ENCODE data around the gene CASKIN1. TPM values are rescaled to one million over a fixed set of nuclear protein-coding genes. Genes with fewer than 3 reads are reported as not detected.

The CASKIN1 gene
- total RNA-seq, 5 donors from 2014 or later (not counting 1 experiment from before 2014, with no cell fraction given): 0.06 to 0.47 TPM; not detected in 3

GRCh38 chr16:2180461-2180860 lies 15.9 kb downstream of the CASKIN1 start:
- Histone ChIP-seq H3K4me1 (ENCODE audit: control insufficient read depth in 1 of 2, extremely low read depth in 1 of 2, insufficient read depth in 2 of 2, low read length in 2 of 2) (peaks cover 0 to 6% of the 10 kb centered on the region in 2 experiments), H3K9me3 (no peaks in the 10 kb centered on the region), H3K36me3 (ENCODE audit: control insufficient read depth in 2 of 2, extremely low read depth in 1 of 2, insufficient read depth in 1 of 2, low read length in 1 of 2) (peaks cover 7 to 8% of the 10 kb centered on the region in 2 donors), H3K27me3 (replicated peaks in 1 of 2; ENCODE audit: control insufficient read depth in 2 of 2, extremely low read depth in 1 of 2, insufficient read depth in 2 of 2, low read length in 1 of 2) (no peaks in the 10 kb centered on the region), H3K4me3 (ENCODE audit: control insufficient read depth in 1 of 2, extremely low read depth in 1 of 2, low read length in 1 of 2) (no peak overlapping the region), H3K27ac (ENCODE audit: low read length) (no peak overlapping the region)
- Mint-ChIP-seq H3K4me3 (no peak overlapping the region), H3K27ac (no peak overlapping the region), H3K9me3 (no peaks in the 10 kb centered on the region), H3K4me1 (peaks cover 0 to 1% (median 0%) of the 10 kb centered on the region in 3 donors), H3K27me3 (no peaks in the 10 kb centered on the region), H3K36me3 (peaks cover 6% of the 10 kb centered on the region)
- 95% methylated on average over 43 of the region's 43 CpGs for WGBS (ENCODE audit: insufficient coverage)
- ChIA-PET CTCF (no interaction called here), POLR2A (no interaction called here)
- no peak for ATAC-seq (replicated peaks in 1 of 4)
- DNase-seq: no peak

DNA sequence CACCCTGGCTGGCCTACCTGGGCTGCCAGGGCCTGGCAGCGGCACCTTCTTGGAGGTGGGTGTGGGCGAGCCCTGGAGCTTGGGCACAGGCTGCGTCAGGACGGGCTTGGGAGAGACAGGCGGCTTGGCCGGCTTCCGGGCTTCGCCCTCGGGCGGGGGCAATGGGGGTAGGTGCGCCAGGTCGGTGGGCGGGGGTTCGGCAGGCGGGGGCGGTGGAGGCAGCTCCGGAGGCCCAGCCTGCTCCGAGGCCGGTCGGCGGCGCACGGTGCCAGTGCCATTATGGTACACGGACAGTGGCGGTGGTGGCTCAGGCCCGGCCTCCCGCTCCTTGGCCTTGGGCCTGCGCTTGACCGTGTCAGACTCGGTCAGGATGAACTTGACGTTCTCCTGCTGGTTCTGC lies 16.8 kb downstream of the CASKIN1 start:
- H3K4me3 Mint-ChIP-seq: no peak overlapping the region
- 98% methylated on average over 27 of the region's 31 CpGs for WGBS (ENCODE audit: insufficient coverage)
- CTCF ChIA-PET: no interaction called here
- H3K4me1 ChIP-seq (ENCODE audit: control insufficient read depth in 1 of 2, extremely low read depth in 1 of 2, insufficient read depth in 2 of 2, low read length in 2 of 2): peaks cover 0 to 6% of the 10 kb centered on the region in 2 experiments
- no peak overlapping the region for H3K27ac ChIP-seq (ENCODE audit: low read length)
- H3K9me3 ChIP-seq: no peaks in the 10 kb centered on the region
- H3K27ac Mint-ChIP-seq: no peak overlapping the region
- POLR2A ChIA-PET: no interaction called here
- H3K27me3 Mint-ChIP-seq: no peaks in the 10 kb centered on the region
- no peak for DNase-seq
- no peaks in the 10 kb centered on the region for H3K27me3 ChIP-seq (replicated peaks in 1 of 2; ENCODE audit: control insufficient read depth in 2 of 2, extremely low read depth in 1 of 2, insufficient read depth in 2 of 2, low read length in 1 of 2)
- peaks cover 6% of the 10 kb centered on the region for H3K36me3 Mint-ChIP-seq
- H3K36me3 ChIP-seq (ENCODE audit: control insufficient read depth in 2 of 2, extremely low read depth in 1 of 2, insufficient read depth in 1 of 2, low read length in 1 of 2): peaks cover 11 to 15% of the 10 kb centered on the region in 2 donors
- ATAC-seq (replicated peaks in 1 of 4): no peak
- no peaks in the 10 kb centered on the region for H3K9me3 Mint-ChIP-seq
- H3K4me1 Mint-ChIP-seq: peaks cover 0 to 1% (median 0%) of the 10 kb centered on the region in 3 donors
- no peak overlapping the region for H3K4me3 ChIP-seq (ENCODE audit: control insufficient read depth in 1 of 2, extremely low read depth in 1 of 2, low read length in 1 of 2)

- Histone ChIP-seq H3K4me3 (ENCODE audit: control insufficient read depth in 1 of 2, extremely low read depth in 1 of 2, low read length in 1 of 2) (no peak overlapping the region), H3K36me3 (ENCODE audit: control insufficient read depth in 2 of 2, extremely low read depth in 1 of 2, insufficient read depth in 1 of 2, low read length in 1 of 2) (peaks cover 11 to 20% of the 10 kb centered on the region in 2 donors), H3K9me3 (no peaks in the 10 kb centered on the region), H3K4me1 (ENCODE audit: control insufficient read depth in 1 of 2, extremely low read depth in 1 of 2, insufficient read depth in 2 of 2, low read length in 2 of 2) (peaks cover 0 to 6% of the 10 kb centered on the region in 2 experiments), H3K27ac (ENCODE audit: low read length) (no peak overlapping the region), H3K27me3 (replicated peaks in 1 of 2; ENCODE audit: control insufficient read depth in 2 of 2, extremely low read depth in 1 of 2, insufficient read depth in 2 of 2, low read length in 1 of 2) (no peaks in the 10 kb centered on the region)
- no peak overlapping the region for H3K4me3 Mint-ChIP-seq
- 58% methylated on average over 22 of the region's 50 CpGs for WGBS (ENCODE audit: insufficient coverage)
- peaks cover 0 to 1% (median 0%) of the 10 kb centered on the region in 3 donors for H3K4me1 Mint-ChIP-seq
- H3K9me3 Mint-ChIP-seq: no peaks in the 10 kb centered on the region
- POLR2A ChIA-PET: no interaction called here
- ATAC-seq (replicated peaks in 1 of 4) (peak in 1 of 4 experiments; percentile 13), DNase-seq (no peak)
- no peaks in the 10 kb centered on the region for H3K27me3 Mint-ChIP-seq
- CTCF ChIA-PET: no interaction called here
- H3K36me3 Mint-ChIP-seq: peaks cover 10% of the 10 kb centered on the region
- no peak overlapping the region for H3K27ac Mint-ChIP-seq
These were observed 17.3 kb downstream of the CASKIN1 start for GRCh38 chr16:2179107-2179501.

GRCh38 chr16:2178321-2179106 lies 17.9 kb downstream of the CASKIN1 start:
- POLR2A ChIA-PET: no interaction called here
- Mint-ChIP-seq H3K9me3 (no peaks in the 10 kb centered on the region), H3K27ac (no peak overlapping the region), H3K4me3 (no peak overlapping the region), H3K4me1 (peaks cover 0 to 1% (median 0%) of the 10 kb centered on the region in 3 donors), H3K27me3 (no peaks in the 10 kb centered on the region), H3K36me3 (peaks cover 14% of the 10 kb centered on the region)
- 53% methylated on average over 102 of the region's 106 CpGs for WGBS (ENCODE audit: insufficient coverage)
- CTCF ChIA-PET: no interaction called here
- ATAC-seq (replicated peaks in 1 of 4) (peak; percentile 58 to 87 (median 67)), DNase-seq (peak in 28 of 35 experiments; percentile 10 to 56 (median 28))
- Histone ChIP-seq H3K27ac (ENCODE audit: low read length) (no peak overlapping the region), H3K36me3 (ENCODE audit: control insufficient read depth in 2 of 2, extremely low read depth in 1 of 2, insufficient read depth in 1 of 2, low read length in 1 of 2) (peaks cover 11 to 24% of the 10 kb centered on the region in 2 donors), H3K4me3 (ENCODE audit: control insufficient read depth in 1 of 2, extremely low read depth in 1 of 2, low read length in 1 of 2) (no peak overlapping the region), H3K9me3 (no peaks in the 10 kb centered on the region), H3K27me3 (replicated peaks in 1 of 2; ENCODE audit: control insufficient read depth in 2 of 2, extremely low read depth in 1 of 2, insufficient read depth in 2 of 2, low read length in 1 of 2) (no peaks in the 10 kb centered on the region), H3K4me1 (ENCODE audit: control insufficient read depth in 1 of 2, extremely low read depth in 1 of 2, insufficient read depth in 2 of 2, low read length in 2 of 2) (peaks cover 0 to 6% of the 10 kb centered on the region in 2 experiments)

DNA sequence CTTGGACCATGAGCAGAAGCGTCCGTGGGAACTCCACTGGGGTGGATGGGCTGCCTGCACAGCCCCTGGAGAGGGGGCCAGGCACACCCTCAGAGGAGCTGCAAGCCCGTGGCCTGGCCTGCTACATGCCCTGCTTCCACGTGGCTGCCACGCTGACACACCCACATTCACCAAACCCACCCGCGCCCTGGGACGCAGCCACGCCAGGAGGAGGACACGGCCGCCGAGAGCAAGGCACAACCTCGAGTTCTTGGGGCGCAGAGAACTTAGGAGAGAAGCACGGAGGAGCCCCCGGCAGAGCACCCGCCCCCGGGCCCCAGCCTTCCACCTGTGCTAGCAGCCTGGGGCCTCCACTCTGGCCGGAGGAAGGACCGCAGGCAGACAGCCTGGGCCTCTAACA lies 18.8 kb downstream of the CASKIN1 start:
- no peak for ATAC-seq (replicated peaks in 1 of 4)
- Histone ChIP-seq H3K27ac (ENCODE audit: low read length) (no peak overlapping the region), H3K27me3 (replicated peaks in 1 of 2; ENCODE audit: control insufficient read depth in 2 of 2, extremely low read depth in 1 of 2, insufficient read depth in 2 of 2, low read length in 1 of 2) (no peaks in the 10 kb centered on the region), H3K4me1 (ENCODE audit: control insufficient read depth in 1 of 2, extremely low read depth in 1 of 2, insufficient read depth in 2 of 2, low read length in 2 of 2) (peaks cover 0 to 6% of the 10 kb centered on the region in 2 experiments), H3K36me3 (ENCODE audit: control insufficient read depth in 2 of 2, extremely low read depth in 1 of 2, insufficient read depth in 1 of 2, low read length in 1 of 2) (peaks cover 17 to 26% of the 10 kb centered on the region in 2 donors), H3K9me3 (no peaks in the 10 kb centered on the region), H3K4me3 (ENCODE audit: control insufficient read depth in 1 of 2, extremely low read depth in 1 of 2, low read length in 1 of 2) (no peak overlapping the region)
- Mint-ChIP-seq H3K27ac (no peak overlapping the region), H3K4me3 (no peak overlapping the region), H3K9me3 (no peaks in the 10 kb centered on the region), H3K27me3 (no peaks in the 10 kb centered on the region), H3K4me1 (peaks cover 0 to 1% (median 0%) of the 10 kb centered on the region in 3 donors), H3K36me3 (peaks cover 14% of the 10 kb centered on the region)
- DNase-seq: no peak
- WGBS (ENCODE audit: insufficient coverage): 100% methylated on average over 6 of the region's 20 CpGs
- POLR2A ChIA-PET: no interaction called here
- CTCF ChIA-PET: interaction anchor here in 1 of 2 donors (0.5 kb wide), 1 partner anchor 201 kb away, joined by 3 read pairs; no protein-coding TSS in a partner anchor

- Histone ChIP-seq H3K36me3 (ENCODE audit: control insufficient read depth in 2 of 2, extremely low read depth in 1 of 2, insufficient read depth in 1 of 2, low read length in 1 of 2) (peaks cover 18 to 26% of the 10 kb centered on the region in 2 donors), H3K27ac (ENCODE audit: low read length) (no peak overlapping the region), H3K27me3 (replicated peaks in 1 of 2; ENCODE audit: control insufficient read depth in 2 of 2, extremely low read depth in 1 of 2, insufficient read depth in 2 of 2, low read length in 1 of 2) (no peaks in the 10 kb centered on the region), H3K9me3 (no peaks in the 10 kb centered on the region), H3K4me1 (ENCODE audit: control insufficient read depth in 1 of 2, extremely low read depth in 1 of 2, insufficient read depth in 2 of 2, low read length in 2 of 2) (peaks cover 0 to 3% of the 10 kb centered on the region in 2 experiments), H3K4me3 (ENCODE audit: control insufficient read depth in 1 of 2, extremely low read depth in 1 of 2, low read length in 1 of 2) (no peak overlapping the region)
- ATAC-seq (replicated peaks in 1 of 4): no peak
- 93% methylated on average over 11 of the region's 18 CpGs for WGBS (ENCODE audit: insufficient coverage)
- Mint-ChIP-seq H3K27me3 (no peaks in the 10 kb centered on the region), H3K9me3 (no peaks in the 10 kb centered on the region), H3K36me3 (peaks cover 14% of the 10 kb centered on the region), H3K4me3 (no peak overlapping the region), H3K27ac (no peak overlapping the region), H3K4me1 (peaks cover 0 to 1% (median 0%) of the 10 kb centered on the region in 3 donors)
- ChIA-PET CTCF (no interaction called here), POLR2A (no interaction called here)
- DNase-seq: no peak
These were observed 19.3 kb downstream of the CASKIN1 start for GRCh38 chr16:2177101-2177500.
